CD4-positive, alpha-beta memory T cell (primary cell): ENCODE results near the gene IL27RA. TPM values are rescaled to one million over a fixed set of nuclear protein-coding genes. Genes with fewer than 3 reads are reported as not detected.
A peak's percentile ranks its signal among the peaks of the same experiment; 100 is the strongest.

ENCODE experiments used
- CTCF ChIA-PET: fragments of 350-600 bp; sonication (Branson Sonifier 250); formaldehyde crosslinking; loops from one replicate; lab custom pipeline; 2021; ENCODE audit warnings: inconsistent platforms; ENCODE audit not compliant: partially characterized antibody; lab: Charles Lee
- POLR2A ChIA-PET: fragments of 350-600 bp; sonication (Branson Sonifier 250); formaldehyde crosslinking; loops from one replicate; lab custom pipeline; 2021; ENCODE audit not compliant: partially characterized antibody; lab: Charles Lee
- DNase-seq, 5 donors: peaks; one replicate each; pipeline versions ENCODE4 v3.0.0 to v3.0.0-alpha.2; 2020 to 2022; ENCODE audit warnings: mixed read lengths in 1 of 5
- H3K27ac ChIP-seq: one replicate; pipeline ENCODE4 v1.7.0; 2013; ENCODE audit warnings: low read depth, low read length
- H3K27me3 ChIP-seq: 2 replicates; pipeline ENCODE4 v1.7.0; 2013; ENCODE audit warnings: mild to moderate bottlenecking, low read length, moderate library complexity; ENCODE audit not compliant: insufficient read depth
- H3K36me3 ChIP-seq: 2 replicates; pipeline ENCODE4 v1.7.0; 2013; ENCODE audit warnings: mild to moderate bottlenecking, low read length, moderate library complexity; ENCODE audit not compliant: insufficient read depth
- H3K4me1 ChIP-seq: 2 replicates; pipeline ENCODE4 v1.7.0; 2013; ENCODE audit warnings: mild to moderate bottlenecking, low read length, moderate library complexity; ENCODE audit not compliant: insufficient read depth
- H3K4me3 ChIP-seq, 2 donors: one replicate each; pipeline ENCODE4 v1.7.0; 2013; ENCODE audit warnings: low read length in 2 of 2, mild to moderate bottlenecking in 1 of 2
- H3K9me3 ChIP-seq, 2 donors: one replicate each; pipeline ENCODE4 v1.7.0; 2013; ENCODE audit warnings: low read length in 2 of 2, control low read depth in 1 of 2; ENCODE audit not compliant: control insufficient read depth in 1 of 2
- H3K27ac Mint-ChIP-seq, 7 donors: one replicate each; pipeline ENCODE4 v1.8.0; 2020 to 2021; ENCODE audit warnings: mixed read lengths in 7 of 7, mild to moderate bottlenecking in 6 of 7, inconsistent platforms in 3 of 7, moderate library complexity in 3 of 7
- H3K27me3 Mint-ChIP-seq, 2 donors: one replicate each; pipeline ENCODE4 v1.8.0; 2020 to 2021; ENCODE audit warnings: mixed read lengths in 2 of 2
- H3K36me3 Mint-ChIP-seq, 2 donors: one replicate each; pipeline ENCODE4 v1.8.0; 2020 to 2021; ENCODE audit warnings: mixed read lengths in 2 of 2, inconsistent platforms in 1 of 2, mild to moderate bottlenecking in 1 of 2
- H3K4me1 Mint-ChIP-seq, 4 donors: one replicate each; pipeline ENCODE4 v1.8.0; 2020 to 2021; ENCODE audit warnings: mixed read lengths in 4 of 4, mild to moderate bottlenecking in 1 of 4
- H3K4me3 Mint-ChIP-seq, 8 donors: one replicate each; pipeline ENCODE4 v1.8.0; 2020 to 2021; ENCODE audit warnings: mixed read lengths in 8 of 8, mild to moderate bottlenecking in 7 of 8, moderate library complexity in 6 of 8, inconsistent platforms in 3 of 8
- H3K9me3 Mint-ChIP-seq, 8 donors: one replicate each; pipeline ENCODE4 v1.8.0; 2020 to 2021; ENCODE audit warnings: mixed read lengths in 8 of 8, mild to moderate bottlenecking in 5 of 8, inconsistent platforms in 3 of 8, moderate library complexity in 1 of 8
- intact Hi-C: fragments of 100-400 bp; cut with micrococcal nuclease; formaldehyde crosslinking; loops from one replicate; pipeline ENCODE4 v1.15.1; 2023
- polyA plus RNA-seq, 2 donors: library from polyadenylated mRNA; unstranded; fragments of 300-500 nt; fragmentation: Illumina TruSeq; gene quantifications; one replicate each; pipeline ENCODE4 v1.2.3, GENCODE V29; 2021
- total RNA-seq, 2 experiments: library from RNA; stranded (reverse); gene quantifications; one replicate each; pipeline ENCODE4 v1.2.3, GENCODE V29; 2021

The IL27RA gene
- 10 to 100 TPM; 74.3 to 76.2 TPM for total RNA-seq
- 100 to 1,000 TPM; 101 to 104 TPM for polyA plus RNA-seq

DNA sequence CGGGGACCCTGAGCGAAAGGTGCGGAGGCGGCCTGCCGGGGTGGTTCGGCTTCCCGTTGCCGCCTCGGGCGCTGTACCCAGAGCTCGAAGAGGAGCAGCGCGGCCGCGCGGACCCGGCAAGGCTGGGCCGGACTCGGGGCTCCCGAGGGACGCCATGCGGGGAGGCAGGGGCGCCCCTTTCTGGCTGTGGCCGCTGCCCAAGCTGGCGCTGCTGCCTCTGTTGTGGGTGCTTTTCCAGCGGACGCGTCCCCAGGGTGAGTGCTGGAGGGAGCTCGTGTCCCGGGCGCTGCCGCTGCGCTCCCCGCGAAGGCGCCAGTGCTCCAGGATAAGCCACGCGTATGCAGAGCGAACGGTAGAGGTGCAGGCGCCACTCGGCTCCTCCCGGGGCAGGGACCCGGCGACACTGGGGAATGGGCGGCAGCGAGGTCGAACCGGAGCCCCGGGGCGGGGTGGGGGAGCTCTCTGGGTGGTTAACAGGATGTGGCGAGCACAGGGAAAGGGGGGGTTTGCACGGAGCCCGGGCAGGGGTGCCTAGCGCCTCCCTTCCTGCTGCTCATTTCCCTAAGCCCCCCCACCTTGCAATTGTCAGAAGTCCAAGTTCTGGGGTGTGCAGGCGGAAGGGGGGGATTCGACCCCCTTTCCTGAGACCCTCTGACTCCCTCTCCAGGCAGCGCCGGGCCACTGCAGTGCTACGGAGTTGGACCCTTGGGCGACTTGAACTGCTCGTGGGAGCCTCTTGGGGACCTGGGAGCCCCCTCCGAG lies at the start of gene IL27RA:
IL27RA (plus strand) TSS at position 44 of the 762 bp plus-strand sequence; CDS start at position 155, 111 bp downstream.
- H3K4me3 ChIP-seq, result peak within 1 kb of the TSS; percentile 70 to 97
- H3K36me3 ChIP-seq, result no peaks in the 10 kb centered on the region
- CTCF ChIA-PET, result interaction anchor here (0.6 to 3.6 kb wide), 20 partner anchors 8 to 152 kb away, joined by 3 to 15 read pairs (median 4); partner anchors contain the start of genes DCAF15 and MISP3
- peaks cover 30% of the 10 kb centered on the region for H3K4me1 ChIP-seq
- H3K4me1 Mint-ChIP-seq, result peaks cover 23 to 56% (median 37%) of the 10 kb centered on the region in 4 donors
- H3K36me3 Mint-ChIP-seq, result peaks cover 9 to 22% of the 10 kb centered on the region in 2 donors
- intact Hi-C loops, result loop anchor here (1.0 to 2.0 kb wide), 5 partner anchors 26 to 152 kb away; partner anchors contain the start of genes MISP3 and RFX1
- peak within 1 kb of the TSS; percentile 93 to 99 (median 98) for H3K27ac Mint-ChIP-seq
- H3K27me3 Mint-ChIP-seq, result no peaks in the 10 kb centered on the region
- H3K9me3 ChIP-seq, result no peaks in the 10 kb centered on the region
- H3K4me3 Mint-ChIP-seq, result peak within 1 kb of the TSS; percentile 89 to 97 (median 94)
- POLR2A ChIA-PET, result interaction anchor here (0.5 to 8.0 kb wide), 59 partner anchors 9 to 1087 kb away, joined by 3 to 225 read pairs (median 5); partner anchors contain the start of genes ASF1B, BRME1, C19orf53 and CC2D1A
- peaks cover 0 to 2% (median 0%) of the 10 kb centered on the region in 8 donors for H3K9me3 Mint-ChIP-seq
- DNase-seq, result peak; percentile 84 to 88 (median 87)
- peak within 1 kb of the TSS; percentile 96 for H3K27ac ChIP-seq
- no peaks in the 10 kb centered on the region for H3K27me3 ChIP-seq

DNA sequence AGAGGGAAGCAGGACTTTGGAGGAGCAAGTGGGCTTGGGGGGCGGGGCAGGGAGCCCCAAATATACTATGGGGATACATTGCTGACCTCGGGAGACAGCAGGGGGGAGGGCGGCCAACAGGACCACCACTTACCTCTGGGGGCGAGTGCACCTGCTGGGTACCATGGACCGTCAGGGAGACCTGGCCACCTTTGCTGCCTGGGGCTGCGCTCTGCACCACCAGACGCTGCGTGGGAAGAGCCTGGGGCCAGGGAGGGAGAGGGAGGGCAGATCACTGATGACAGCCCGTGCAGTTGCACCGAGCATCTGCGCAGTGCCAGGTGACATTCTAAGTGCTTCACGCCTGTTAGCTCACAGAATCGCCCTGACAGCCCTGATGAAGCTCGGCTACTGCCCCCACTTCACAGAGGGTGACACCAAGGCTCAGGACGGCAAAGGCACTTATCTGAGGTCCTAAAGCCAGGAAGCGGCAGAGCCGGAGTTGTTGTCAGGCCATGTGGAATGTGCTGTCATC lies 49.5 kb upstream of the IL27RA start:
- peaks cover 19 to 69% (median 39%) of the 10 kb centered on the region in 4 donors for H3K4me1 Mint-ChIP-seq

DNA sequence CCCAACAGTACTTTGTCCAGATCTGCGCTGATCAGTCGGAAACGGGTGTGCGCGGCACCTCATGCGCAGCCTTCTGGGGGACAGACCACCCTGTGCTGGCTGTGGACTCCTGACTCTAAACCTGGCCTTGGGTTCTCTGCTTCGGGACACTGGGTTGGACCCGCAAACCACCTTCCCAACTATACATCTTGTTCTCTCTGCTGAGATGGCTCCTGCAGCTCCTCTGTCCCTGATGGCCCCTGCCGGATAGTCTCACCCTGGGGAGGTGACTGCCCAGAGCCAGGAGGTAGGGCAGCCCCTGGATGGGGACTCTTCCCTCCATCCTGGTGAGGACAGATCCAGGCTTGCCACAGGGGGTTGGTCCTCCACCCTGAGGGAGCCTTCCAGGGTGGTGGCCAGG lies 48.8 kb upstream of the IL27RA start:
- no peaks in the 10 kb centered on the region for H3K27me3 Mint-ChIP-seq
- no peaks in the 10 kb centered on the region for H3K9me3 Mint-ChIP-seq
- H3K4me3 Mint-ChIP-seq, result peak overlapping the region in 7 of 8 donors; percentile 46 to 74 (median 55)
- Histone ChIP-seq H3K4me1 (peaks cover 61% of the 10 kb centered on the region), H3K9me3 (no peaks in the 10 kb centered on the region), H3K4me3 (no peak overlapping the region), H3K27me3 (no peaks in the 10 kb centered on the region), H3K27ac (peak overlapping the region; percentile 50), H3K36me3 (no peaks in the 10 kb centered on the region)
- no peak for DNase-seq
- intact Hi-C loops, result no loop called here
- peaks cover 19 to 76% (median 45%) of the 10 kb centered on the region in 4 donors for H3K4me1 Mint-ChIP-seq
- peak overlapping the region; percentile 78 to 98 (median 87) for H3K27ac Mint-ChIP-seq
- ChIA-PET POLR2A (interaction anchor here (0.6 to 10.0 kb wide), 9 partner anchors 14 to 60 kb away, joined by 3 to 117 read pairs (median 5); partner anchors contain the start of genes DCAF15, IL27RA and RFX1), CTCF (interaction anchor here (0.5 to 1.2 kb wide), 3 partner anchors 43 to 65 kb away, joined by 3 to 5 read pairs (median 4); partner anchors contain the start of gene IL27RA)
- H3K36me3 Mint-ChIP-seq, result peaks cover 0 to 2% of the 10 kb centered on the region in 2 donors

More for the DNA sequence above, 49.5 kb upstream of the IL27RA start:
- ChIA-PET CTCF (interaction anchor here (0.5 to 1.2 kb wide), 3 partner anchors 43 to 66 kb away, joined by 3 to 5 read pairs (median 4); partner anchors contain the start of gene IL27RA), POLR2A (interaction anchor here (0.7 to 10.0 kb wide), 9 partner anchors 14 to 50 kb away, joined by 3 to 117 read pairs (median 5); partner anchors contain the start of genes DCAF15, IL27RA and RFX1)
- DNase-seq, result no peak
- Histone ChIP-seq H3K4me1 (peaks cover 54% of the 10 kb centered on the region), H3K27ac (no peak overlapping the region), H3K27me3 (no peaks in the 10 kb centered on the region), H3K36me3 (no peaks in the 10 kb centered on the region), H3K9me3 (no peaks in the 10 kb centered on the region), H3K4me3 (no peak overlapping the region)
- intact Hi-C loops, result no loop called here
- no peaks in the 10 kb centered on the region for H3K27me3 Mint-ChIP-seq
- H3K9me3 Mint-ChIP-seq, result no peaks in the 10 kb centered on the region
- H3K27ac Mint-ChIP-seq, result peak overlapping the region in 5 of 7 donors; percentile 52 to 98 (median 84)
- H3K4me3 Mint-ChIP-seq, result peak overlapping the region in 3 of 8 donors; percentile 34 to 62 (median 49)
- peaks cover 0 to 2% of the 10 kb centered on the region in 2 donors for H3K36me3 Mint-ChIP-seq

DNA sequence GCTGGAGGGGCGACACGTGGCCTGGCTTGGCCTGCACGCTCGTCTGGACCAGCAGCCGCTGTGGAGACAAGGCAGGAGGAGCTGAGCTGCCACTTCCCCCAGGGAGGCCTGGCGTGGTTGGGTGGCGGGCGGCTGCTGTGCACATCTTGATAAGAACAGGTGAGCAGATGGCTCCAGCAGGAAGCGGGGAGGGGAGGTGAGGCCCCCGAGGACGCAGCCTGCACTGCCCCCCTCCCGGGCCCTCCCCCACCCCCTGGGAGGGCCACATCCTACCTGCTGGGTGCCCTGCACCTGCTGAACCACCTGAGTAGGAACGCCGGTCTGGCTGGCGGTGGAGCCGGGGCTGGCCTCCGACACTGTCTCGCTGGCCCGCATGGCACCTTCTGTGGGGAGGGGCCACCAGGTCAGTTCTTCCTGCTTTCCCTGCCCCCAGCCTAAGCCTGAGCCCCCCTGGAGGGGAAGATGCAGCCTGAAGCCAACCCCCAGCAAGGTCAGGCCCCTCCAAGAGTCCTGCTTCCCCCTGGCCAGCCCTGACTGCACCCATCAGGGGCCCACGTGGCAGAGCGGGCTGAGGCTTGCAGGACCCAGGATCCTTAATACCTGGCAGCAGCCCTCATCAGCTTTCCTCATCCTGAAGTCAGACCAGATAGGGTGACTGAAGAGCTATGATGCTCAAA lies 48.2 kb upstream of the IL27RA start:
- Histone ChIP-seq H3K9me3 (no peaks in the 10 kb centered on the region), H3K27me3 (no peaks in the 10 kb centered on the region), H3K4me3 (no peak overlapping the region), H3K36me3 (no peaks in the 10 kb centered on the region), H3K27ac (peak overlapping the region; percentile 50), H3K4me1 (peaks cover 67% of the 10 kb centered on the region)
- Mint-ChIP-seq H3K4me1 (peaks cover 19 to 78% (median 45%) of the 10 kb centered on the region in 4 donors), H3K36me3 (peaks cover 0 to 2% of the 10 kb centered on the region in 2 donors), H3K9me3 (no peaks in the 10 kb centered on the region), H3K27ac (peak overlapping the region; percentile 78 to 98 (median 87)), H3K4me3 (peak overlapping the region; percentile 46 to 74 (median 58)), H3K27me3 (no peaks in the 10 kb centered on the region)
- ChIA-PET POLR2A (interaction anchor here (0.6 to 10.0 kb wide), 6 partner anchors 13 to 59 kb away, joined by 3 to 117 read pairs (median 11); partner anchors contain the start of genes IL27RA and RFX1), CTCF (interaction anchor here (1.2 kb wide), 1 partner anchor 48 kb away, joined by 3 read pairs; the partner anchor contains the start of gene IL27RA)
- intact Hi-C loops, result no loop called here
- DNase-seq, result peak; percentile 42 to 67 (median 52)

DNA sequence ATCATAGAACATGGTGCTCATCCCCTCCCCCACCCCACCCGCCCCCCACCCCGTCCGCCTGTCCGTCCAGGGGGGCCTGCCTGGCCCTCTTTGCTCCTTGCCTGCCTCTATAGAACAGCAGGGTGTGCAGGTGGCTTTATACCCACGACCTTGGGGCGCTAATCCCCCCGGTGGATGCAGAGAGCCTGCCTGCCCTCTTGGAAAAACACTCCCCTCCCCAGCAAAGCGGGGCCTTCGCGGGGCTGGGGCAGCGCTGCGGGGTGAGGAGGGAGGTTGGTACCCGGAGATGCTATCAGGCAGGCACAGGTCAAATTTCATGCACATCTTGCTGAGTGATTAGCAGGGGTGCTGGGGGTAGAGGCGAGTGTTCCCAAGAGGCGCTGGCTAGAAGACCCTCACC lies 47.4 kb upstream of the IL27RA start:
- DNase-seq, result no peak
- Mint-ChIP-seq H3K36me3 (peaks cover 8% of the 10 kb centered on the region in 2 donors), H3K4me3 (peak overlapping the region in 2 of 8 donors; percentile 29 to 93)

More for the DNA sequence above, 47.4 kb upstream of the IL27RA start:
- ChIA-PET POLR2A (interaction anchor here (0.7 to 10.0 kb wide), 5 partner anchors 12 to 48 kb away, joined by 3 to 117 read pairs (median 14); partner anchors contain the start of genes IL27RA and RFX1), CTCF (interaction anchor here (1.2 to 6.7 kb wide), 4 partner anchors 18 to 64 kb away, joined by 3 to 43 read pairs (median 3); partner anchors contain the start of gene IL27RA)
- peak overlapping the region; percentile 95 for H3K27ac ChIP-seq
- peak overlapping the region; percentile 95 to 100 (median 98) for H3K27ac Mint-ChIP-seq
- intact Hi-C loops, result no loop called here
- no peaks in the 10 kb centered on the region for H3K27me3 Mint-ChIP-seq
- no peaks in the 10 kb centered on the region for H3K9me3 ChIP-seq
- H3K4me3 ChIP-seq, result no peak overlapping the region
- no peaks in the 10 kb centered on the region for H3K27me3 ChIP-seq
- no peaks in the 10 kb centered on the region for H3K36me3 ChIP-seq
- H3K4me1 Mint-ChIP-seq, result peaks cover 23 to 86% (median 52%) of the 10 kb centered on the region in 4 donors
- no peaks in the 10 kb centered on the region for H3K9me3 Mint-ChIP-seq
- H3K4me1 ChIP-seq, result peaks cover 75% of the 10 kb centered on the region
